CD4-positive, alpha-beta T cell treated with Interleukin-15 for 1 hour (primary cell): ENCODE results near the gene VRTN.

Source experiments
- DNase-seq: peaks from one replicate; pipeline ENCODE4 v3.0.0-alpha.2; 2020

Gene VRTN

GRCh38 chr14:74400031-74400685, 51.9 kb downstream of the VRTN start:
- no peak for DNase-seq

GRCh38 chr14:74400919-74401503, 52.7 kb downstream of the VRTN start:
- DNase-seq = no peak

GRCh38 chr14:74401504-74402241, 53.4 kb downstream of the VRTN start:
- DNase-seq = peak; percentile 86

GRCh38 chr14:74402401-74403251, 54.4 kb downstream of the VRTN start:
- peak; percentile 46 for DNase-seq

- DNase-seq = no peak
Measured at GRCh38 chr14:74403619-74404417, 55.5 kb downstream of the VRTN start.

DNA sequence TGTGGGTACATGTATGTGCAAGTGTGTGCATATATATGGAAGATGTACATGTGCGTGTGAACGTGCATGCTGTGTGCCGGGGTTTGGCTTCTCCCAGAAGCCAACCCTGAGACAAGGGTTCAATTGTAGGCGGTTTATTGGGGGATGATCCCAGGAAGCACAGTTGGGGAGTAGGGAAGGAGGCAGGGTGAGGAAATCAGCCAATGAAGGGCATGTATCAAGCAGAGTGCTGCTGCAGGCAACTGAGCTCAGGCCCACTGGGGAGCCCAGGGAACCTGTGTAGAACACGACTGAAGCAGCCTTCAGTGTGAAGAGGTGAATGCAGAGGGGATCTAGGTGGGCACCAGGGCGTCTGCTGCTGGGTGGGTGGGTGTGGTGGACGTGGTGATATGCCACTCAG, 56.2 kb downstream of the VRTN start:
- DNase-seq = no peak

GRCh38 chr14:74405663-74406062, 57.4 kb downstream of the VRTN start:
- no peak for DNase-seq

- DNase-seq = no peak
Measured at GRCh38 chr14:74407021-74407800, 58.9 kb downstream of the VRTN start.

GRCh38 chr14:74407801-74408154, 59.5 kb downstream of the VRTN start:
- DNase-seq = no peak

- DNase-seq = no peak
Measured at GRCh38 chr14:74408870-74409269, 60.6 kb downstream of the VRTN start.

DNA sequence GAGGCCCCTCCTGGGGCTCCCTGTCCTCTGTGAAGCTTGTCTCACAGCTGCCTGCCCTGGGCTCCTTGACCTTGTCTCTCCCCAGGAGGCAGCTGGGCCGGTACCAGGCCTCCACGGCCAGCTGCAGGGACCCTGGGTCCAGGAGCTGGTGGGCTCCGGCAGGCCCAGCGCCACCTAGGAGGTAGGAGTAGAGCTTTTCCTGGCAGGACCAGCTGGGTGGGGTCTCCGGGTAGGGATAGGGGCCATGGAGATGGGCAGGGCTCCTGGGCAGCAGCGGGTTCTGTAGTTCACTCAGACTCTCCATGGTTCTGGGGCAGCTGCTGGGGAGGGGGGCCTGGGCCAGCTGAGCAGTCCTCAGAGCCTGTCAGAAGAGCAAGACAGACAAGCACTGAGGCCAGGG, 61.2 kb downstream of the VRTN start:
- no peak for DNase-seq
